HG03039 (cell line): ENCODE data around the gene ITGB2.

Experiments used
- ATAC-seq: cut with Tn5 transposase; IDR thresholded peaks from one replicate; pipeline ENCODE4 v1.9.1; 2021; ENCODE audit warnings: mild to moderate bottlenecking, moderate library complexity; ENCODE audit not compliant: unreplicated experiment

The ITGB2 gene

GRCh38 chr21:44955798-44956175 is 35.1 kb upstream of the ITGB2 start:
- ATAC-seq = no peak

- ATAC-seq = no peak
These were observed 34.6 kb upstream of the ITGB2 start for GRCh38 chr21:44955141-44955797.

GRCh38 chr21:44954281-44954771 is 33.6 kb upstream of the ITGB2 start:
- ATAC-seq = no peak

- ATAC-seq = no peak
These were observed 32.9 kb upstream of the ITGB2 start for GRCh38 chr21:44953628-44954021.

- ATAC-seq = no peak
These were observed 32.4 kb upstream of the ITGB2 start for GRCh38 chr21:44952929-44953627.

DNA sequence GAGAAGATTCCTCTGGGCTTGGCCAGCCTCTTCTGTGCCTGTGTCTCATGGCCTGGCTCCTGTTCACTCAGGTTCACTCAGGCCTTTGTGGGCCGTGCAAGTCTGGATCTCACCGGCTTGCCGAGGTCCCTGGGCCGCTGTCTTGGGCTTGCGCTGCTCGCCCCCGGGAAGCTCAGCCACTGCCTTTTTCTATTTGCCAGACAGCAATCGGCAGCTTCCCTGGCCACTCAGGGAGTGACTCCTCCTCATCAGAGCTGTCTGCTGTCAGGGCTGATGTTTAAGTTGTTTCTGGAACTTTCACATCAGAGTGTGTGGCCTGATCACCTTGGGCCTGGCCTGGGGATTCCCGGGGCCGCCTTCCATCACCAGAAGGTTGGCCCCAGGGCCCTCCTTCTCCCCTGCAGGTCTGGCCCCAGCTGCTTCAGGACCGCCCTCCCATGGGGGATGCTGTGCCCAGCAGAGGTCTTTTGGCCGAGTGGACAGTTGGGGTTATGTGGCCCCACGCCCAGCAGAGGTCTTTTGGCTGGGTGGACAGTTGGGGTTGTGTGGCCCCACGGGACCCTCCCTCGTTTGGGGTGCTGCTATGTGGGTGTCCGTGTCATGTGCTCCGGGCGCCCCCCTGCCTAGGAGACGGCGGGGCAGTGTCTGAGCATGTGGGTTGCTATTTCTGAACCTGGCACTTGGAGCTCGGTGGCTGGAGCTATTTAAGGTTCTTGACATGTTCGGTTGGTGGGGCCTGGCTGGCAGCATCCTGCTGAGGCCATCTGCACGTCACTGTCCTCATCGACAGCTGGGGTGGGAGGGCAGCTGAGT is 31.6 kb upstream of the ITGB2 start:
- ATAC-seq = no peak

DNA sequence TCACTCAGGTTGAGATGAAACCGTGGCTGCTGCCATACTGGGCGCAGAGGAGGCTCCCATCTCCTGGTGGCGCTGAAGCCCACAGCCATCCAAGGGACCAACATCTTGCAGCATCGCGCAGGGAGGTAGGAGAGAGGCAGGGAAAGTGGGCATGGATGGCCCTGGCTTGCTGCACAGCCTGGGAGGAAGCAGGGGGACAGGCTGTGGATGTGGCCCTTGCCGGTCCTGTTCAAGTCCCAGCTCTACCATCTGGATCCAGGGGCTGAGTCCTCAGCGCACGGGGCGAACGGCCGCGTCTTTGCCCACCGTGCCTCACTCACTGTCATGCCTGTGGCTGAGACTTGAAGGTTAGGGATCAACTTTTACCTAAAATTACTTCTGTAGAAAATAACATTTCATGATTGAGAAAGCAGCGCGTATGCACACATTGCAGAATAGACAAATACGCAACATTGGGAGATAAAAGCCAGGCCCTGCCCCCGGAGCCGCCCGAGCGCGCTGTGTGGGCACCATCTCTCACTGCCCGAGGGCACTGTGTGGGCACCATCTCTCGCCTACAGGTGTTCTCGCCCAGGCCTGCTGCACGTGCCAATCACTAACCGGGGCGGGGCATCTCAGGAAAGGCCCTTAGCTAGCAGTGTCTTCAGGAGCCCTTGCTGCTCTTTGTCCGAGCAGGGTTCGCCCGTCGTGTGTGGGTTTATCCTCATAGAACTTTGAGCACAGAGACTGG is 30.7 kb upstream of the ITGB2 start:
- no peak for ATAC-seq

DNA sequence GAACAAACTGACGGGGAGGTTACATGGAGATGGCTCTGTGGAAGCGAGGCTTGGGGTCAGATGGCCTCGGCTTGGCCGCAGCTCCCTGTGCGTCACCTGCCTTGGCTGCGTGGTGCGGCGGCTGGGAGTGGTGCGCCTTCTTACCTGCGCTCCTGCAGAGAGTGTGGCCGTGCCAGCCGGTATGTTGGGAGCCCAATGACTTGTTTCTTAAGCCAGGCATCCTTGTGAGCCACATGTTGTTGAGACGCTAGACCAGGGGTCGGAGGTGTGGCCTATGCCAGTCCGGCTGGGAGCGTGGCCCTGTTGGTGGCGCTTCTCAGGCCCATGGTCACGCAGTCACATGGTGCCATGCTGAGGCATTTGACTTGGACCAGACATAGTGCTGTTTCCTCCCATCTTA is 29.7 kb upstream of the ITGB2 start:
- ATAC-seq = no peak

- peak; percentile 52 for ATAC-seq
These were observed 29.1 kb upstream of the ITGB2 start for GRCh38 chr21:44949779-44950198.

- ATAC-seq = no peak
These were observed 28.6 kb upstream of the ITGB2 start for GRCh38 chr21:44949161-44949778.

GRCh38 chr21:44948426-44949120 is 27.9 kb upstream of the ITGB2 start:
- no peak for ATAC-seq

GRCh38 chr21:44947930-44948331 is 27.2 kb upstream of the ITGB2 start:
- no peak for ATAC-seq

DNA sequence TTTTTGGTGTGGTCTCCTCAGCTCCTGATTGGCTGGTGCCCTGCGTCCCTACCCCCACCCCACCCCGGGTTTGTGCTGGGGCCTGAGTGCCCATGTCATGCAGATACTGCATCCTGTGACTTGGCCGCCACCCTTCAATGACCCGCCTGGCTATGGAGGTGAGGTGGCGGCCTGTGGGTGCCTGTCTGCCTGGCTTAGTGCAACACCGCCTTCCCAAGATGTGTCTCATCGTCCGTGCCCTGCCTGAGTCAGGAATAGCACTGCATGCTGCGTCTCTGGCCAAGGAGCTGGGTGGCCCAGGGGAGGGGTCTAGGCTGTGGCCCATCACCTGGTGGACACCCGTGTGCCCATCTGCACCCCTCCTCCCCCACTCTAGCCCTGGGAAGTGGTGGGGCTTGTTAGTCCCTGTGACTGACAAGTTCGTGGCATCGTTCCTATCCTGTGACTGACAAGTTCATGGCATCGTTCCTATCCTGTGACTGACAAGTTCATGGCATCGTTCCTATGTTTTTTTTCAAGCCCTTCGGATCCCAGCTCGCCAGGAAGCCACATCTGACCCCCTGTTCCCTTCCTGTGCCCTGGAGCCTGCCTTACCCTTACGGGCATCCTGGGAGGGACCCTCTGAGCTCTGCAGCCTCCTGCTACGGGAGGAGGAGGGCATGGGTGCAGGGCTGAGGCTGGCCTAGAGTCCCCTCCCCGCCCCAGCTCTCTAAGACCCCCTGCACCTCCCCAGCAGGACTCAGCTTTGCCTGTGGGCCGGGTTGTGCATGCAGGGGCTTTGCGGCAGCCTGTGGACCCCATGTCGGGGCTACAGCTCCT is 26.6 kb upstream of the ITGB2 start:
- no peak for ATAC-seq

DNA sequence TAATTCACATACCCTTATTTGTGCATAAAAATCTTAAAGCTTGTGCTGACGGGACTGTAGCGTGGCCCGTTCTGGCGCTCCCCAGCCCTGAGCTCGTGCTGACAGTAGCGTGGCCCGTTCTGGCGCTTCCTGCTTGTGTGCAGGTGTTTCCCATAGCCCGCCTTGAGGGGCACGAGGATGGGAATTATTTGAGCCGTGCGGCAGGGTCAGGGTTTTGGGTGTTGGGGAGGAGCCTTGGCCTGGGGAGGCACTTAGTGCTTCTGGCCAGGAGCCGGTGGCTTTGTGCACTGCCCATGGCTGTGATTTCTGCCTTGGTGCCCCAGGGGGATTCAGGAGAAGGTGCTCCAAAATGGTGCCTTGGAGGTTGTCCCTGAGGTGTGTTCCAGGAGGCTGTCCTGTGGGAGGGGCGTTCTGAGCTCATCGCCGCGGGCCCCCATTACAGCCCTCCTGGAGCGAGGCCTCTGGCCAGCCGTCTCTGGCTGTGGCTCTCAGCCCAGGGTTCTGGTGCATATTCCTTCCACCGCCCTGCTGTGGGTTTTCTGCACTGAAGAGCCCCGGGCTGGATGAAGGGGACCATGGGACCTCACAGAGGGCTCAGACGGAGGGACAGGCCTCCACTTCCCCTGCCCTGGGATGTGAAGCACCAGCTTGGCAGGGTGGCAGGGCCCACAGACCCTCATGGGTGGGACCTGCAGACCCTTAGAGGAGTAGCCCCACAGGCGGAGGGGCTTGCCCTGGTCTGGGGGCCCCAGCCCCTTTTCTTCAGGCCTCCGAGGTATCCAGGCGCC is 25.7 kb upstream of the ITGB2 start:
- no peak for ATAC-seq

DNA sequence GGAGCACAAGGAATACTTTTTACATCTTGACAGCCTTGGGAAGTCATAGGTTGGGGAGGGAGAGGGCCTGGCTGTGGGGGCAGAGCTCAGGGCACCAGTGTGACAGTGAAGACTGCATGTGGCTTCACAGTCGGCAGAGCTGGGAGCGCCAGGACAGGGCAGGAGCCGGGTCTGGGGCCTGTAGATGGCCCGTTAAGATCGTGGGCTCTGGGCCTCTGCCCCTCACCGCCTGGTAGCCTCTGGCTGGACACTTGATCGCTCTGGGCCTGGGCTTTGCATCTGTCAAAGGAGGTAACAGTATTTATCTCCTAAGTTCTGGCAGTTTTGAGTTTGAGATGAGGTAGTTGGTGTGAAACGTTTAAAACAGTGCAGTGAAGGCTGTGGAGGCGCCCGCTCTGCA is 23.9 kb upstream of the ITGB2 start:
- no peak for ATAC-seq

- ATAC-seq = no peak
These were observed 23.2 kb upstream of the ITGB2 start for GRCh38 chr21:44943686-44944550.

GRCh38 chr21:44943005-44943685 is 22.4 kb upstream of the ITGB2 start:
- ATAC-seq = no peak
